PC-3 (cell line): Measurements from ENCODE around the gene JAKMIP2. TPM values are rescaled to one million over a fixed set of nuclear protein-coding genes. Genes with fewer than 3 reads are reported as not detected.
A peak's percentile ranks its signal among the peaks of the same experiment; 100 is the strongest.

Source experiments
- ATAC-seq: fragments of 200-7000 bp; cut with Tn5 transposase; 2 replicates; pipeline ENCODE4 v1.9.1; 2020; ENCODE audit warnings: mild to moderate bottlenecking, moderate library complexity
- BruUV-seq: library from RNA; stranded (reverse); fragments of 400-500 nt; replicated peaks from 2 replicates; lab custom pipeline; 2021; lab: Mats Ljungman, UMichigan
- CTCF ChIA-PET: fragments of 300-600 bp; sonication (Branson Sonifier 250); formaldehyde crosslinking; loops from one replicate; lab custom pipeline; 2022; ENCODE audit warnings: antibody characterized with exemption; lab: Charles Lee
- POLR2A ChIA-PET: fragments of 300-600 bp; sonication (Branson Sonifier 250); formaldehyde crosslinking; loops from one replicate; lab custom pipeline; 2022; ENCODE audit warnings: antibody characterized with exemption; ENCODE audit not compliant: unreplicated experiment; lab: Charles Lee
- DNase-seq: peaks from one replicate; pipeline ENCODE4 v3.0.0-alpha.2; 2015
- H2AFZ ChIP-seq: fragments of 300-600 bp; sonication (generic); 2 replicates; pipeline ENCODE4 v1.6.0; 2016; ENCODE audit warnings: antibody characterized with exemption, low read length
- H3F3A ChIP-seq: fragments of 300-600 bp; sonication (generic); one replicate; pipeline ENCODE4 v1.6.0; 2017; ENCODE audit warnings: antibody characterized with exemption, low read length, control low read depth, mild to moderate bottlenecking; ENCODE audit not compliant: unreplicated experiment
- H3K27ac ChIP-seq: fragments of 300-600 bp; sonication (generic); 2 replicates; pipeline ENCODE4 v1.5.1; 2016; ENCODE audit warnings: mild to moderate bottlenecking, low read length
- H3K27me3 ChIP-seq: fragments of 300-600 bp; sonication (generic); 2 replicates; pipeline ENCODE4 v1.6.1; 2016; ENCODE audit warnings: low read length, mixed read lengths
- H3K36me3 ChIP-seq: fragments of 300-600 bp; sonication (generic); 2 replicates; pipeline ENCODE4 v1.6.1; 2016; ENCODE audit warnings: low read depth, mixed run types, low read length, mixed read lengths
- H3K4me1 ChIP-seq: fragments of 300-600 bp; sonication (generic); 2 replicates; pipeline ENCODE4 v1.5.1; 2016; ENCODE audit warnings: low read length; ENCODE audit not compliant: insufficient read depth
- H3K4me2 ChIP-seq: fragments of 300-600 bp; sonication (generic); 2 replicates; pipeline ENCODE4 v1.6.0; 2016; ENCODE audit warnings: low read length
- H3K4me3 ChIP-seq: fragments of 300-600 bp; sonication (generic); 2 replicates; pipeline ENCODE4 v1.5.1; 2016; ENCODE audit warnings: mild to moderate bottlenecking, low read length, mixed read lengths
- H3K79me2 ChIP-seq: fragments of 300-600 bp; sonication (generic); 2 replicates; pipeline ENCODE4 v1.6.1; 2017; ENCODE audit warnings: low read length, mixed read lengths
- H3K9ac ChIP-seq: fragments of 300-600 bp; sonication (generic); 2 replicates; pipeline ENCODE4 v1.6.0; 2016; ENCODE audit warnings: mild to moderate bottlenecking, low read length
- H3K9me2 ChIP-seq: fragments of 300-600 bp; sonication (generic); replicated peaks from 2 replicates; pipeline ENCODE4 v1.6.1; 2016; ENCODE audit warnings: mixed run types, low read length, mixed read lengths
- H3K9me3 ChIP-seq: fragments of 300-600 bp; sonication (generic); 2 replicates; pipeline ENCODE4 v1.6.1; 2016; ENCODE audit warnings: low read length, mixed read lengths
- H4K20me1 ChIP-seq: fragments of 300-600 bp; sonication (generic); 2 replicates; pipeline ENCODE4 v1.6.1; 2016; ENCODE audit warnings: low read length, mixed read lengths
- CTCF ChIP-seq: fragments of 300-600 bp; sonication (generic); conservative IDR thresholded peaks from 2 replicates; pipeline ENCODE4 v1.5.1; 2017; ENCODE audit warnings: antibody characterized with exemption, low read depth, mild to moderate bottlenecking, low read length
- EZH2 ChIP-seq: fragments of 300-600 bp; sonication (generic); IDR thresholded peaks from one replicate; pipeline ENCODE4 v1.6.1; 2017; ENCODE audit warnings: antibody characterized with exemption, mild to moderate bottlenecking, low read length; ENCODE audit not compliant: unreplicated experiment
- EZH2phosphoT487 ChIP-seq: fragments of 300-600 bp; sonication (generic); IDR thresholded peaks from 2 replicates; pipeline ENCODE4 v1.6.1; 2018; ENCODE audit warnings: mild to moderate bottlenecking, antibody characterized with exemption, low read length, borderline replicate concordance
- intact Hi-C: fragments of 100-400 bp; cut with micrococcal nuclease; formaldehyde crosslinking; loops from 2 replicates; pipeline ENCODE4 v1.9.0; 2023
- total RNA-seq: library from RNA; depleted of rRNA; stranded (reverse); fragments of >200 nt; gene quantifications from 2 replicates; pipeline ENCODE4 v1.2.3, GENCODE V29; 2014

JAKMIP2 gene
- total RNA-seq, 1 experiment from 2014 or later = 0.15 TPM

GRCh38 chr5:147591120-147591519, 191.4 kb downstream of the JAKMIP2 start:
- no peaks in the 10 kb centered on the region for H4K20me1 ChIP-seq

GRCh38 chr5:147590096-147590495, 192.4 kb downstream of the JAKMIP2 start:
- Histone ChIP-seq H2AFZ (no peak overlapping the region), H3K4me1 (no peaks in the 10 kb centered on the region), H3K9me3 (no peaks in the 10 kb centered on the region), H3K27me3 (peaks cover 13% of the 10 kb centered on the region; the same call in 1 of the 2 replicates), H3K9me2 (no peaks in the 10 kb centered on the region), H3F3A (no peaks in the 10 kb centered on the region), H3K36me3 (no peaks in the 10 kb centered on the region), H3K4me3 (no peak overlapping the region), H3K27ac (no peak overlapping the region), H4K20me1 (no peaks in the 10 kb centered on the region), H3K79me2 (no peaks in the 10 kb centered on the region), H3K9ac (no peak overlapping the region), H3K4me2 (no peak overlapping the region)
- POLR2A ChIA-PET = no interaction called here
- no TSS peak for BruUV-seq
- TF ChIP-seq CTCF (no peak), EZH2phosphoT487 (no peak), EZH2 (no peak)
- ATAC-seq = no peak
- intact Hi-C loops = no loop called here
- CTCF ChIA-PET = no interaction called here
- DNase-seq = no peak

More at GRCh38 chr5:147591120-147591519, 191.4 kb downstream of the JAKMIP2 start:
- Histone ChIP-seq H2AFZ (peak overlapping the region; percentile 60), H3K36me3 (no peaks in the 10 kb centered on the region), H3K9ac (no peak overlapping the region), H3K4me3 (peak overlapping the region; percentile 10; the same call in 1 of the 2 replicates), H3K79me2 (no peaks in the 10 kb centered on the region), H3K27me3 (peaks cover 13% of the 10 kb centered on the region; the same call in 1 of the 2 replicates), H3K4me1 (no peaks in the 10 kb centered on the region), H3K9me3 (no peaks in the 10 kb centered on the region), H3K4me2 (peak overlapping the region; percentile 38), H3K27ac (no peak overlapping the region), H3F3A (no peaks in the 10 kb centered on the region), H3K9me2 (no peaks in the 10 kb centered on the region)
- no TSS peak for BruUV-seq
- CTCF ChIA-PET = no interaction called here
- POLR2A ChIA-PET = no interaction called here
- ATAC-seq = no peak
- DNase-seq = peak; percentile 27
- intact Hi-C loops = no loop called here
- TF ChIP-seq CTCF (no peak), EZH2phosphoT487 (no peak), EZH2 (no peak)

GRCh38 chr5:147586832-147587231, 195.7 kb downstream of the JAKMIP2 start:
- no peak overlapping the region for H2AFZ ChIP-seq
- H3K36me3 ChIP-seq = no peaks in the 10 kb centered on the region
- no peak overlapping the region for H3K4me2 ChIP-seq
- TF ChIP-seq EZH2phosphoT487 (no peak), EZH2 (no peak), CTCF (no peak)
- no peaks in the 10 kb centered on the region for H3F3A ChIP-seq
- H3K27ac ChIP-seq = no peak overlapping the region
- CTCF ChIA-PET = no interaction called here
- DNase-seq (no peak), ATAC-seq (no peak)
- BruUV-seq = no TSS peak
- H3K27me3 ChIP-seq = 0 out of 2 replicates have a peak, but pooled peaks cover 7% of the 10 kb centered on the region
- no peak overlapping the region for H3K9ac ChIP-seq
- no peaks in the 10 kb centered on the region for H3K9me3 ChIP-seq
- POLR2A ChIA-PET = no interaction called here
- no peak overlapping the region for H3K4me3 ChIP-seq
- H3K4me1 ChIP-seq = no peaks in the 10 kb centered on the region
- H3K9me2 ChIP-seq = no peaks in the 10 kb centered on the region
- no peaks in the 10 kb centered on the region for H4K20me1 ChIP-seq
- no peaks in the 10 kb centered on the region for H3K79me2 ChIP-seq
- intact Hi-C loops = no loop called here
